ENCODE data around the gene DNHD1. TPM values are rescaled to one million over a fixed set of nuclear protein-coding genes. Genes with fewer than 3 reads are reported as not detected.
A peak's percentile ranks its signal among the peaks of the same experiment; 100 is the strongest.

The DNHD1 gene
- total RNA-seq, 2 experiments from 2014 or later, result 32.3 to 35.5 TPM

DNA sequence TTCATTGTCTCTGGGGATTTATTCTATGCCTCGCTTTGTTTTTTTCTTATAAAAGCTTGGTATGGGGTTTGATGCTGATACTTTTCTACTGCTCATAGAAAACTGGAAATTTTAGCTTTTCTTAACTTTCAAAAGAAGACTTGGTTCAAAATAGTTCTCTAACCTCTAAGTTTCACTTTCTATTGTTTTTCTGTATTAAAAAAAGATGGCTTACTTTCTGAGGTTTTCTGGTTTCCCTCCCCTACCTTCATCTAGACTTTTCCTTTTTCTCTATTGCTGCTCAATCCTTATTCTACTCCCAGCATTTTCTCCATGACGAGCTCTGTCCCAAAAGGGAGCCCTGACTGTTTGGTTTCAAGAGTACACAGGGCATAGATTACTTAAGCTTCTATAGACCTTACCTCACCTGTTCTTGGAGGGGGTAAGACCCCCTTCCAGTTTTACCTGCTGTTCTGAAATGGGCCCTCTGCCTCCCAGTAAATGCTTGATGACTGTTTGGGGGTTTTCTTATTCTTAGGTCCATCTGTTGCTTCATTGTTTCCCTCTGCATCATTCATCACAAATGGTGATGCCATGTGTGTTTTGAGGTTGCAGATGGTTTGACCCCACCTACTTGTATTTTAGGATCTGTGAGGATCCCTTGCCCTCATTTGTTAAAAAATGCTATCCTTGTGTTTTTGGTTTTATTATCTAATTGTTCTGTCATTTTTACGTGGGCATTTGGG, 29.5 kb downstream of the DNHD1 start:
- Mint-ChIP-seq H3K4me3 (peak overlapping the region; percentile 86), H3K36me3 (peaks cover 29% of the 10 kb centered on the region), H3K27me3 (no peaks in the 10 kb centered on the region), H3K27ac (peak overlapping the region; percentile 95), H3K9me3 (peaks cover 2% of the 10 kb centered on the region), H3K4me1 (peaks cover 34% of the 10 kb centered on the region)
- DNase-seq (no peak), ATAC-seq (ENCODE audit: low read depth) (peak; percentile 29)
- POLR2A ChIA-PET, result interaction anchor here (0.9 to 2.0 kb wide), 3 partner anchors 21 to 80 kb away, joined by 3 to 5 read pairs (median 4); partner anchors contain the start of genes ARFIP2 and TIMM10B

DNA sequence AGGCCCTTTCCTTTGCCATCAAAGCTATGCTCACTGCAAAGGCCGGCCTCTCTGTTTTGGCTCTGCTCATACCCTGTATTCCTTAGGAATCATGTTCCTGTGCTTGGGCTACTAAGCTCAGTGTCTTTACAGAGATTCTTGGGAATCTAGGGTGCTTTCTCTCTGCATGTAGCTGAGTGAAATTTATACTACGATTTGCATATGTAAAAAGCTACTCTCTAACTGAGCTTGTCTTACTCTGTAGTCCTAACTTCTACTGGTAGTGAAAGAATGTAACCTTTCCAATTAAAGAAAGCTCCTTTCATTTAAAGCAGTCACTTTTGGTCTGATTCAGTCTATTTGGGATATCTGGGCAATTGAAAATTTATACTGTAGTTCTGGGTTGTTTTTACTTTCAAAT, 32.2 kb downstream of the DNHD1 start:
- POLR2A ChIA-PET, result no interaction called here
- DNase-seq, result no peak
- H3K4me1 Mint-ChIP-seq, result peaks cover 31% of the 10 kb centered on the region
- no peak for ATAC-seq (ENCODE audit: low read depth)
- no peaks in the 10 kb centered on the region for H3K9me3 Mint-ChIP-seq
- H3K27me3 Mint-ChIP-seq, result no peaks in the 10 kb centered on the region
- H3K36me3 Mint-ChIP-seq, result peaks cover 21% of the 10 kb centered on the region
- H3K27ac Mint-ChIP-seq, result no peak overlapping the region
- no peak overlapping the region for H3K4me3 Mint-ChIP-seq

DNA sequence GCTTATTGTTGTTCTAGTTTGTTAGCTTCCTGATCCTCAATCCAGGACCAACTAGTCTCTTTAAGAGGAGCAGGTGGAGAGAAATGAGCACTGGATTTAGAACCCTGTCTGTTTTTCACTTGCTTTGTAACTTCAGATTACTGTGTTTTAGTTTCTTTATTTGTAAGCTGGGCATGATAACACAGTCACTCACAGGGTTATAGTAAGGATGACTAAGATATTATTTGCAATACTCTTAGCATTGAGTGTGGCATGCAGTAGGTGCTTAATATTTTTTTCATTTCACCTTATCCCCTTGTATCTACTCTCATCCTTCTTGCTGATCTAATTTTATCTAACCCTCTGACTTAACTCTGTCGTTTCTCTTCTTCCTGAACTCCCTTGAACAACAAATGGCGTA, 33.8 kb downstream of the DNHD1 start:
- H3K27ac Mint-ChIP-seq, result no peak overlapping the region

DNA sequence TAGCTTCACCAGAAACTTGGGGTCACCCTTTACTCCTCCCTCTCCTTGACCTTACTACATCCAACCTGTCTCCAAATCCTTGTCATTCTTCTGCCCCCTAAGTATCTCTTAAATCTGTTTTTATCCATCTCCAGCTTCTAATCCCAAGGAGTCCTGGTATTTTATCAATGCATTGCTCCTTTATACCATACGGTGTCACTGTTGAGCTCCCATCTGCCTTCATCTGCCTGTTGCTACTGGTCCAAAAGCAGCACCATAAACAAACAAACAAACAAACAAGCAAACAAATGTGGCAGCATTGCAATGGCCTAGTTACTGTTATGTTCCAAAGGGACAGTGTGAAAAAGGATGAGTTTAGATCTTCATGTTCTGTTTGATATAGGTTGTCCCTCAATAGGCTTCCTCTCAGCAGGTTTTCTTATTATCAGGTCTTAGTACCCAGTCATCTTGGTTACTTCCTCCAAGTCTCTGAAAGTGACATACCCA, 34.2 kb downstream of the DNHD1 start:
- H3K4me3 Mint-ChIP-seq, result no peak overlapping the region
- H3K27ac Mint-ChIP-seq, result no peak overlapping the region
- peaks cover 14% of the 10 kb centered on the region for H3K4me1 Mint-ChIP-seq
- no peaks in the 10 kb centered on the region for H3K27me3 Mint-ChIP-seq
- H3K9me3 Mint-ChIP-seq, result no peaks in the 10 kb centered on the region
- POLR2A ChIA-PET, result interaction anchor here (1.1 to 1.2 kb wide), 3 partner anchors 50 to 152 kb away, joined by 3 to 4 read pairs (median 3); partner anchors contain the start of genes ARFIP2, MRPL17 and TIMM10B
- H3K36me3 Mint-ChIP-seq, result peaks cover 8% of the 10 kb centered on the region
- ATAC-seq (ENCODE audit: low read depth) (peak; percentile 63), DNase-seq (no peak)

More for the DNA sequence above, 33.8 kb downstream of the DNHD1 start:
- ATAC-seq (ENCODE audit: low read depth), result no peak
- H3K9me3 Mint-ChIP-seq, result no peaks in the 10 kb centered on the region
- no peaks in the 10 kb centered on the region for H3K27me3 Mint-ChIP-seq
- H3K4me3 Mint-ChIP-seq, result no peak overlapping the region
- no peak for DNase-seq
- POLR2A ChIA-PET, result interaction anchor here (0.6 to 1.2 kb wide), 4 partner anchors 49 to 152 kb away, joined by 3 to 4 read pairs (median 3); partner anchors contain the start of genes ARFIP2, MRPL17 and TIMM10B
- peaks cover 19% of the 10 kb centered on the region for H3K4me1 Mint-ChIP-seq
- H3K36me3 Mint-ChIP-seq, result peaks cover 11% of the 10 kb centered on the region

DNA sequence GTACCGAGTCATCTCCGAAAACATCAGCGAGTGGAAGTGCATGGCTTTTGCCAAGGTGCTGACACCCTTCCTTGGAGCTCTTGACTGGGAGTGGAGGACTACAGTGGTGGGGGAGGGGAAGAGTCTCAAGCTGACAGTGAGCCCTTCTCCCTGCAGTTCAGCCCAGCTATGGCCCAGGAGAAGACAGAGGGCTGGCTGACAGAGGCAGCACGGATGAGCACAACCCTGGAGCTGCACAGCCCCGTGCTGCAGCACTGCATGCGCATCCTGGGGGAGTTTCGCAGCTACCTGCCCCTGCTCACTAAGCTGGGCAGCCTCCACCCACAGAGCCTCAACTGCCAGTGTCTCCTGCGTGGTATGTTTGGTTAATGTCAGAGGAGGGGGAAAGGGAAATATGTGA, 41.4 kb downstream of the DNHD1 start:
- Mint-ChIP-seq H3K4me3 (no peak overlapping the region), H3K4me1 (peaks cover 28% of the 10 kb centered on the region), H3K36me3 (peaks cover 10% of the 10 kb centered on the region), H3K27me3 (no peaks in the 10 kb centered on the region), H3K9me3 (no peaks in the 10 kb centered on the region), H3K27ac (no peak overlapping the region)
- POLR2A ChIA-PET, result interaction anchor here (0.9 kb wide), 1 partner anchor 64 kb away, joined by 3 read pairs; no protein-coding TSS in a partner anchor
- no peak for DNase-seq
- ATAC-seq (ENCODE audit: low read depth), result peak; percentile 10

DNA sequence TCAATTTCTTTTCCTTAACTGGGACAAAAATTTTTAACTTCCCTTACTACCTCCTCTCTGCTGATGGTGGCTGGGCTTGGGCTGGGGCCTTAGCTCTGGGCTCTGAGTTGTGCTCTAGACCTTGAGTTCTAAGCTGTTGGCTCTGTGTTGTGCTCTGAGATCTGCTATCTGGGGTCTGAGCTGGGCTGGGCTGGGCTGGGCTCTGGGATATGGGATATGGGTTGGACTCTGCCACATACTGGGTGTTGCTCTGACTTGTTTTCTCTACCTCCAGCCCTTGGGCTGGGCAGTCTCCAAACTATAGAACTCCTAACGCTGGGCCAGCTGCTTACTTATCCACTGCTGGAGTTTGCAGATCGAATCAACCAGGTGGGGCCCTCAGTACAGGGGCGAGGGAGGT, 41.9 kb downstream of the DNHD1 start:
- H3K27ac Mint-ChIP-seq, result peak overlapping the region; percentile 41
- peaks cover 28% of the 10 kb centered on the region for H3K4me1 Mint-ChIP-seq
- no peak overlapping the region for H3K4me3 Mint-ChIP-seq
- H3K9me3 Mint-ChIP-seq, result no peaks in the 10 kb centered on the region
- ATAC-seq (ENCODE audit: low read depth) (no peak), DNase-seq (no peak)
- H3K36me3 Mint-ChIP-seq, result peaks cover 10% of the 10 kb centered on the region
- no peaks in the 10 kb centered on the region for H3K27me3 Mint-ChIP-seq
- POLR2A ChIA-PET, result interaction anchor here (0.9 kb wide), 1 partner anchor 64 kb away, joined by 3 read pairs; no protein-coding TSS in a partner anchor

DNA sequence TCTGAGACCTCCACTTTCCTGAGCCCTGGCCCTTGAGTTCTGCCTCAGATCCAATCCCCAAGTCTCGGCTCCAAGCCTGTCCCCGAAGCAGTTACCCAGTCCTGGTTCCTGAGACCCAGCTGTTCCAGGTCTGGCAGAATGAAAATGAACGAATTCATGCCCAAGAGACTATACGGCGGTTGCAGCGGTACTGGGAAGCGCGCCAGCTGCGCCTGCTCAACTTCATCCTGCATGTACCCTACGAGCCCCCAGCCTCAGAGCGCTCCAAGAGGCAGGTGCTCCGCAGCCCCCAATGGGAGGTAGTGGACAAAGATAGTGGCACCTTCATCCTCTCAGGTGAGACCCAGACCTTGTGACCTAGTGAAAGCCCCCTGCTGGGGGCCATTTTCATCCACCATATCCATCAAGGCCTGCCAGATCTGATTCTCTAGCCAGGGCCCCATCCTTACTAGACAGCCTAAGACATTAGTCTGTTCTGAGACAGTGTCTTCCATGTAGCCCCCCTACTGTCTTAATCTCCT, 42.7 kb downstream of the DNHD1 start:
- no peaks in the 10 kb centered on the region for H3K9me3 Mint-ChIP-seq
- peaks cover 10% of the 10 kb centered on the region for H3K36me3 Mint-ChIP-seq
- POLR2A ChIA-PET, result no interaction called here
- H3K4me1 Mint-ChIP-seq, result peaks cover 28% of the 10 kb centered on the region
- DNase-seq (no peak), ATAC-seq (ENCODE audit: low read depth) (no peak)
- no peak overlapping the region for H3K4me3 Mint-ChIP-seq
- no peak overlapping the region for H3K27ac Mint-ChIP-seq
- no peaks in the 10 kb centered on the region for H3K27me3 Mint-ChIP-seq

GRCh38 chr11:6541356-6541755, 44.3 kb downstream of the DNHD1 start:
- DNase-seq, result no peak
- Mint-ChIP-seq H3K9me3 (no peaks in the 10 kb centered on the region), H3K4me1 (peaks cover 28% of the 10 kb centered on the region), H3K27ac (no peak overlapping the region), H3K27me3 (no peaks in the 10 kb centered on the region), H3K4me3 (no peak overlapping the region), H3K36me3 (peaks cover 8% of the 10 kb centered on the region)
- POLR2A ChIA-PET, result no interaction called here
- no peak for ATAC-seq (ENCODE audit: low read depth)

GRCh38 chr11:6542727-6543126, 45.6 kb downstream of the DNHD1 start:
- ATAC-seq (ENCODE audit: low read depth) (peak; percentile 38), DNase-seq (no peak)
- POLR2A ChIA-PET, result interaction anchor here (1.1 to 1.3 kb wide), 2 partner anchors 60 to 141 kb away, joined by 3 to 4 read pairs; partner anchors contain the start of gene MRPL17
- Mint-ChIP-seq H3K27me3 (no peaks in the 10 kb centered on the region), H3K4me3 (peak overlapping the region; percentile 11), H3K36me3 (peaks cover 8% of the 10 kb centered on the region), H3K9me3 (no peaks in the 10 kb centered on the region), H3K4me1 (peaks cover 28% of the 10 kb centered on the region), H3K27ac (peak overlapping the region; percentile 65)

DNA sequence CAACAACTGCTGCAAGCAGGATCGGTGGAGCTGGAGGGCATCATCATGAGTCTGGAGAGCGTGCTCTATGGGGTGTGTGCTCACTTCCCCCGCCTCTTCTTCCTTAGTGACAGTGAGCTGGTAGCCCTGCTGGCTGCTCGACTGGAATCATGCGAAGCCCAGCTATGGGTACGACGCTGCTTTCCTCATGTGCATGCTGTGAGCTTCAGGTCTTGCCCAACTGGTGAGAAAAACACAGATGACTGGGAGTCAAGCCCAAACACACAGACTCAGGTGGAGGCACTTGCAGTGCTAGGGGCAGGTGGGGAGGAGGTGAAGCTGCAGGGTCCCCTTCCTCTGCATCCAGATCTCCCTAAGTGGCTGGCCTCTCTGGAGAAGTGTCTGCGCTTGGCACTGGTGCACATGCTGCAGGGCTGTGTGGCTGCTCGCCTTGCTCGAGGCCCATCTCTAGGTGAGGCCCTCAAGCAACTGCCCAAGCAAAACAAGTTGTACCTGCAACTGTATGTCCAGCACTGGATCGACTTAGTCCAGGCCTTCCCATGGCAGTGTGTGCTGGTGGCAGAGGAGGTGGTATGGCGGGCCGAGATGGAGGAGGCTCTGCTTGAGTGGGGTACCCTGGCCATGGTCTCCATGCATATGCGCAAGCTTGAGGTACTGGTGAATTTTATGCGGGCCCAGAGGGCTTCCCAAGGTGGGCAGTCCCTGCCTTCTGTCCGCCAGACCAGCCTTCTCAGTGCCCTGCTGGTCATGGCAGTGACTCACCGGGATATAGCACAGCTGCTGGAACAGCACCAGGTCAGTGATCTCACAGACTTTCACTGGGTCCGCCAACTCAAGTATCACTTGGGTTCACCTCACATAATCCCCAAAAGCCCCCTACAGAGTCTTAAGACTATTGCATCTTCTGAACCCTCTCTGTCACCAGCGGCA, 48.1 kb downstream of the DNHD1 start:
- Mint-ChIP-seq H3K27ac (no peak overlapping the region), H3K9me3 (no peaks in the 10 kb centered on the region), H3K27me3 (no peaks in the 10 kb centered on the region), H3K4me3 (no peak overlapping the region), H3K36me3 (peaks cover 4% of the 10 kb centered on the region), H3K4me1 (peaks cover 24% of the 10 kb centered on the region)
- DNase-seq (no peak), ATAC-seq (ENCODE audit: low read depth) (no peak)
- POLR2A ChIA-PET, result no interaction called here

DNA sequence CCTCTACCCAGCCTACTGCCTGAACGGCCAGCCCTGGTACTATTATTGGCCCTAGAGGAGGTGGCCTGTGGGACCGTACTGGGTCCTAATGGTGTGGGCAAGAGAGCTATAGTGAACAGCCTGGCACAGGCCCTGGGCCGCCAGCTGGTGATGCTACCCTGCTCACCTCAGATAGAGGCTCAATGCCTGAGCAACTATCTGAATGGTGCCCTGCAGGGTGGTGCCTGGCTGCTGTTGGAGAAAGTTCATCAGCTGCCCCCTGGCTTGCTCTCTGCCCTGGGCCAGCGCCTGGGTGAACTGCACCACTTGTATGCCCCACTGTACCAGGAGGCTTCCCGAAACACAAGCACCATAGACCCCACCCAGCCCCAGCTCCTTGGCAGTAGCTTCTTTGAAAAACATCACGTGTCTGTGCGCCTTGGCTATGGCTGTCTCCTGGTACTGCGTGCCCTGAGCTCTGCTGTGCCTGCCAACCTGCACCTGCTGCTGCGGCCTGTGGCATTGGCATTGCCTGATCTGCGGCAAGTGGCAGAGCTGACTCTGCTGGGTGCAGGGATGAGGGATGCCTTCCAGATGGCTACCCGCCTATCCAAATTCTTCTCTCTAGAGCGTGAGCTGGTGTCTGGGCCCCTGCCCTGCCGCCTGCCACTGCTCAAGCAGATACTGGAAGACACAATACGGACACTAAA, 49.0 kb downstream of the DNHD1 start:
- POLR2A ChIA-PET, result no interaction called here
- H3K9me3 Mint-ChIP-seq, result no peaks in the 10 kb centered on the region
- no peak overlapping the region for H3K27ac Mint-ChIP-seq
- peaks cover 2% of the 10 kb centered on the region for H3K36me3 Mint-ChIP-seq
- H3K4me3 Mint-ChIP-seq, result no peak overlapping the region
- DNase-seq, result no peak
- no peaks in the 10 kb centered on the region for H3K27me3 Mint-ChIP-seq
- peaks cover 19% of the 10 kb centered on the region for H3K4me1 Mint-ChIP-seq
- ATAC-seq (ENCODE audit: low read depth), result no peak

- peaks cover 13% of the 10 kb centered on the region for H3K4me1 Mint-ChIP-seq
- no peak for DNase-seq
- no peaks in the 10 kb centered on the region for H3K36me3 Mint-ChIP-seq
- H3K27ac Mint-ChIP-seq, result no peak overlapping the region
- H3K9me3 Mint-ChIP-seq, result no peaks in the 10 kb centered on the region
- H3K4me3 Mint-ChIP-seq, result no peak overlapping the region
- POLR2A ChIA-PET, result no interaction called here
- no peak for ATAC-seq (ENCODE audit: low read depth)
- H3K27me3 Mint-ChIP-seq, result no peaks in the 10 kb centered on the region
Measured at GRCh38 chr11:6546735-6547134, 49.7 kb downstream of the DNHD1 start.

DNA sequence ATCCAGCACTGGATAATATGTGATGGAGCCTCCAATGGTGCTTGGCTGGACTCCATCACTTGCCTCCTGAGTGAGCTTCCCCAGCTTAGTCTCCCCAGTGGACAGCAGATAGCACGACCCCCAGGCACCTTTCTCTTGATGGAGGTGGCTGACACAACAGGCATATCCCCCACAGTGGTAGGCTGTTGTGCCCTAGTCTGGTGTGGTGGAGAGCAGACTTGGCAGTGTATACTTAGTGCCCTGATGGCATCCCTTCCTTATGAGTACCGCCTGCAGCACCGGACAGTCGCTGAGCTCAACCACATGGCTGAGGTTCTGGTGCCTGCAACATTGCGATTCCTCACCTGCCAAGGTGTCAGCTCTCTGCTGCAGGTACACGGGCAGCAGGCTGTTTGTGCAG, 50.1 kb downstream of the DNHD1 start:
- H3K27ac Mint-ChIP-seq, result no peak overlapping the region
- H3K9me3 Mint-ChIP-seq, result no peaks in the 10 kb centered on the region
- no peak for DNase-seq
- POLR2A ChIA-PET, result no interaction called here
- H3K27me3 Mint-ChIP-seq, result no peaks in the 10 kb centered on the region
- H3K36me3 Mint-ChIP-seq, result no peaks in the 10 kb centered on the region
- H3K4me3 Mint-ChIP-seq, result no peak overlapping the region
- H3K4me1 Mint-ChIP-seq, result peaks cover 10% of the 10 kb centered on the region
- no peak for ATAC-seq (ENCODE audit: low read depth)

Measured in activated naive CD8-positive, alpha-beta T cell treated with anti-CD3 and anti-CD28 coated beads, Interleukin-2, amount 10 ng/mL, durations not matched to agents 7 days and 5 days (primary cell).